NCI-H446 (cell line): ENCODE measurements around the gene TBC1D16.

ENCODE experiments used
- DNase-seq, 2 experiments: peaks; one replicate each; lab custom pipeline; 2025; lab: John Stamatoyannopoulos, UW

TBC1D16 gene

GRCh38 chr17:79950751-79951150 lies 84.9 kb downstream of the TBC1D16 start:
- no peak for DNase-seq

- no peak for DNase-seq
Measured at GRCh38 chr17:79950306-79950705, 85.4 kb downstream of the TBC1D16 start.

GRCh38 chr17:79949656-79950209 lies 85.9 kb downstream of the TBC1D16 start:
- no peak for DNase-seq

GRCh38 chr17:79948945-79949655 lies 86.6 kb downstream of the TBC1D16 start:
- no peak for DNase-seq

- DNase-seq, result no peak
Measured at GRCh38 chr17:79948406-79948944, 87.2 kb downstream of the TBC1D16 start.

- peak in 1 of 2 experiments; percentile 66 for DNase-seq
Measured at GRCh38 chr17:79947351-79948031, 88.2 kb downstream of the TBC1D16 start.

GRCh38 chr17:79946352-79947231 lies 89.1 kb downstream of the TBC1D16 start:
- DNase-seq, result no peak

GRCh38 chr17:79945591-79946255 lies 89.9 kb downstream of the TBC1D16 start:
- DNase-seq, result no peak

GRCh38 chr17:79944821-79945391 lies 90.8 kb downstream of the TBC1D16 start:
- DNase-seq, result no peak

GRCh38 chr17:79944251-79944812 lies 91.3 kb downstream of the TBC1D16 start:
- DNase-seq, result no peak

GRCh38 chr17:79943347-79944241 lies 92.1 kb downstream of the TBC1D16 start:
- no peak for DNase-seq

- DNase-seq, result no peak
Measured at GRCh38 chr17:79942591-79943346, 92.9 kb downstream of the TBC1D16 start.

GRCh38 chr17:79942011-79942405 lies 93.7 kb downstream of the TBC1D16 start:
- no peak for DNase-seq

- DNase-seq, result no peak
Measured at GRCh38 chr17:79941088-79942010, 94.3 kb downstream of the TBC1D16 start.

- no peak for DNase-seq
Measured at GRCh38 chr17:79940459-79941087, 95.1 kb downstream of the TBC1D16 start.

- DNase-seq, result no peak
Measured at GRCh38 chr17:79939755-79940458, 95.8 kb downstream of the TBC1D16 start.

GRCh38 chr17:79939094-79939435 lies 96.6 kb downstream of the TBC1D16 start:
- no peak for DNase-seq
